Endodermal cell (in vitro differentiated cells): Measurements from ENCODE around the gene DDX4. TPM values are rescaled to one million over a fixed set of nuclear protein-coding genes. Genes with fewer than 3 reads are reported as not detected.

ENCODE experiments used
- DNase-seq: peaks from one replicate; pipeline ENCODE4 v3.0.0-alpha.2; 2017
- H3K27ac ChIP-seq: 2 replicates; pipeline ENCODE4 v1.5.1; 2013; ENCODE audit warnings: mild to moderate bottlenecking, low read depth, low read length, moderate library complexity
- H3K27me3 ChIP-seq: 2 replicates; pipeline ENCODE4 v1.6.1; 2013; ENCODE audit warnings: mild to moderate bottlenecking, low read length, moderate library complexity; ENCODE audit not compliant: insufficient read depth, control insufficient read depth, poor library complexity, severe bottlenecking
- H3K36me3 ChIP-seq: 2 replicates; pipeline ENCODE4 v1.7.0; 2013; ENCODE audit warnings: mild to moderate bottlenecking, low read length, moderate library complexity; ENCODE audit not compliant: control insufficient read depth, insufficient read depth
- H3K4me1 ChIP-seq: one replicate; pipeline ENCODE4 v1.7.0; 2013; ENCODE audit warnings: low read length; ENCODE audit not compliant: control insufficient read depth, insufficient read depth
- H3K4me3 ChIP-seq: 2 replicates; pipeline ENCODE4 v1.5.1; 2013; ENCODE audit warnings: mild to moderate bottlenecking, low read length, moderate library complexity
- H3K9ac ChIP-seq: 2 replicates; pipeline ENCODE4 v1.6.1; 2013; ENCODE audit warnings: mild to moderate bottlenecking, low read length, moderate library complexity; ENCODE audit not compliant: poor library complexity, severe bottlenecking; ENCODE audit errors: extremely low read depth
- H3K9me3 ChIP-seq: 2 replicates; pipeline ENCODE4 v1.6.1; 2013; ENCODE audit warnings: mild to moderate bottlenecking, low read length, moderate library complexity; ENCODE audit not compliant: control insufficient read depth
- H3K27ac Mint-ChIP-seq: 2 replicates; pipeline ENCODE4 v1.8.0; 2020; ENCODE audit warnings: mixed read lengths
- H3K27me3 Mint-ChIP-seq: 2 replicates; pipeline ENCODE4 v1.8.0; 2021; ENCODE audit warnings: mild to moderate bottlenecking, mixed read lengths; ENCODE audit not compliant: insufficient read depth
- H3K36me3 Mint-ChIP-seq: 2 replicates; pipeline ENCODE4 v1.8.0; 2020; ENCODE audit warnings: low read depth, mixed read lengths
- H3K4me1 Mint-ChIP-seq: 2 replicates; pipeline ENCODE4 v1.8.0; 2020; ENCODE audit warnings: mixed read lengths
- H3K4me3 Mint-ChIP-seq: 2 replicates; pipeline ENCODE4 v1.8.0; 2020; ENCODE audit warnings: mild to moderate bottlenecking, moderate library complexity, mixed read lengths
- H3K9me3 Mint-ChIP-seq: 2 replicates; pipeline ENCODE4 v1.8.0; 2020; ENCODE audit warnings: mild to moderate bottlenecking, mixed read lengths
- CTCF ChIP-seq: fragments of 200-600 bp; sonication (generic); conservative IDR thresholded peaks from 2 replicates; pipeline ENCODE4 v1.5.0; 2021; ENCODE audit warnings: antibody characterized with exemption, mild to moderate bottlenecking
- WGBS, 2 experiments: methylation state at CpG; one replicate each; pipeline versions ENCODE4 v1.1.5 to v1.1.7; 2013; ENCODE audit warnings: missing lambda C conversion rate in 2 of 2, mixed read lengths in 1 of 2; ENCODE audit not compliant: insufficient coverage in 1 of 2, insufficient read length in 1 of 2; 5-methylcytosine and 5-hydroxymethylcytosine counted together
- total RNA-seq, 2 donors: library from RNA; stranded (reverse); fragmentation: NEBNext Ultra II Directional in 1 of 2; extraction: Animal tissue kit (Norgen Biotek cat#: 25700) in 1 of 2; gene quantifications; 2 replicates in 1 of 2; 3 replicates in 1 of 2; pipeline ENCODE4 v1.2.1, GENCODE V29; 2021

Gene DDX4
- total RNA-seq, 2 donors from 2014 or later, result not detected

GRCh38 chr5:55851675-55851979 lies 113.8 kb downstream of the DDX4 start:
- no peaks in the 10 kb centered on the region for H3K36me3 Mint-ChIP-seq
- no peak overlapping the region for H3K4me3 Mint-ChIP-seq
- Histone ChIP-seq H3K4me1 (no peaks in the 10 kb centered on the region), H3K36me3 (no peaks in the 10 kb centered on the region), H3K9ac (no peak overlapping the region), H3K27me3 (no peaks in the 10 kb centered on the region), H3K27ac (no peak overlapping the region), H3K4me3 (no peak overlapping the region), H3K9me3 (no peaks in the 10 kb centered on the region)
- H3K27ac Mint-ChIP-seq, result no peak overlapping the region
- no peak for TF ChIP-seq CTCF
- no peaks in the 10 kb centered on the region for H3K4me1 Mint-ChIP-seq
- 97 to 100% methylated on average over 2 of the region's 2 CpGs for WGBS, 2 experiments
- no peaks in the 10 kb centered on the region for H3K9me3 Mint-ChIP-seq
- no peaks in the 10 kb centered on the region for H3K27me3 Mint-ChIP-seq
- DNase-seq, result no peak

GRCh38 chr5:55852503-55852902 lies 114.6 kb downstream of the DDX4 start:
- no peak for TF ChIP-seq CTCF
- 84 to 87% methylated on average over 3 of the region's 3 CpGs for WGBS, 2 experiments
- Histone ChIP-seq H3K36me3 (no peaks in the 10 kb centered on the region), H3K9ac (no peak overlapping the region), H3K4me3 (no peak overlapping the region), H3K27me3 (no peaks in the 10 kb centered on the region), H3K27ac (no peak overlapping the region), H3K9me3 (no peaks in the 10 kb centered on the region), H3K4me1 (no peaks in the 10 kb centered on the region)
- H3K4me3 Mint-ChIP-seq, result no peak overlapping the region
- no peak overlapping the region for H3K27ac Mint-ChIP-seq
- no peaks in the 10 kb centered on the region for H3K27me3 Mint-ChIP-seq
- no peak for DNase-seq
- H3K9me3 Mint-ChIP-seq, result no peaks in the 10 kb centered on the region
- no peaks in the 10 kb centered on the region for H3K4me1 Mint-ChIP-seq
- no peaks in the 10 kb centered on the region for H3K36me3 Mint-ChIP-seq

- Histone ChIP-seq H3K9me3 (no peaks in the 10 kb centered on the region), H3K4me1 (no peaks in the 10 kb centered on the region), H3K27me3 (no peaks in the 10 kb centered on the region), H3K36me3 (no peaks in the 10 kb centered on the region), H3K9ac (no peak overlapping the region), H3K4me3 (no peak overlapping the region), H3K27ac (no peak overlapping the region)
- Mint-ChIP-seq H3K4me3 (no peak overlapping the region), H3K27me3 (no peaks in the 10 kb centered on the region), H3K27ac (no peak overlapping the region), H3K9me3 (no peaks in the 10 kb centered on the region), H3K4me1 (no peaks in the 10 kb centered on the region), H3K36me3 (no peaks in the 10 kb centered on the region)
- WGBS, 2 experiments, result 90 to 100% methylated on average over 1 to 3 of the region's 3 CpGs
- no peak for TF ChIP-seq CTCF
- DNase-seq, result no peak
Measured at GRCh38 chr5:55853041-55853670, 115.3 kb downstream of the DDX4 start.
